NCI-H2196 (cell line): ENCODE data around the gene GRIN2A.

Source experiments
- DNase-seq: peaks from one replicate; lab custom pipeline; 2025; ENCODE audit not compliant: unreplicated experiment; lab: John Stamatoyannopoulos, UW

Gene GRIN2A

GRCh38 chr16:9703731-9704130 lies 478.5 kb downstream of the GRIN2A start:
- DNase-seq, result no peak
